Breast epithelium (tissue), 3 donors: ENCODE results near the gene NEDD4.

Experiments used
- POLR2A ChIP-seq: fragments of 450-650 bp; IDR thresholded peaks from one replicate; pipeline ENCODE4 v1.6.1; 2016; ENCODE audit warnings: antibody characterized with exemption, mild to moderate bottlenecking, moderate library complexity
- POLR2AphosphoS5 ChIP-seq, 3 donors: sonication (generic); formaldehyde crosslinking; IDR thresholded peaks; one replicate each; pipeline ENCODE4 v1.6.1; 2017; ENCODE audit warnings: antibody characterized with exemption in 3 of 3
- TF ChIP-seq, protein P1 (sequence below), 3 donors: fragments of 450-650 bp; IDR thresholded peaks; one replicate each; pipeline ENCODE4 v1.5.1; 2016 to 2017; ENCODE audit warnings: antibody characterized with exemption in 3 of 3, mild to moderate bottlenecking in 3 of 3, moderate library complexity in 3 of 3

DNA sequence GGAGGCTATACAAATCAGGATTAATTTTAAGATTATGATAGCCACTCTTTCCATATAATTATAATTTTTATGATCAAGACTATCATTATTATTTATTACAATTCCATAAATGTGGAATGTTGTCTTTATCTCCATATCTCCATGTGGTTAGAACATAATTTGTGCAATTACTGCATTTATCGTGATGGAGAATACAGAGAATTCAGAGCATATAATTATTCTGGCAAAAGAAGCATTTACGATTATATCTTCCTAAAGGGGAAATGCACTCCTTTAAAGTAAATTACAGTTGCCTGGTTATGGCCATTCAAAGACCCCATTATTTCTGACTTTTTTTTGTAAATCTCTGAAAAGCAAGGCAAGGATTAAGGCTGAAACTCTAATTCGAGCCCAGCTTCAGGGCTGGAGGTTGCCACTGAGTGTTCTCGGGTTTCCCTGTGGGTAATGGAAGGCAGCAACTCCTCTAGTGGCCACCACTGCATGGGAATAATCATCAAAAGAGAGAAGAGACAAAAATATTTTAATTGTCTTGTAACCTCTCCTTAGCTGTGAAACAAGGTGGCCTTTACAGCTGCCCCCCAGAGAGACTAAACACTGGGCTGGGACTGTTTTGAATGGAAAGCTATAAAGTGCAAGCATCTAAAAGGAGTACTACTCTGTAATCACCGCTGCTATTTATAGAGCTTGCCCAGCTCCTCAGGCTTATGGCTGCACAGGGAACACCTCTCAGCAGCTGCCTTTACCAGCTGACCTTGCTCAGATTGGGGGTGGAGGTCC, 190.6 kb downstream of the NEDD4 start:
- TF ChIP-seq, protein P1, sequence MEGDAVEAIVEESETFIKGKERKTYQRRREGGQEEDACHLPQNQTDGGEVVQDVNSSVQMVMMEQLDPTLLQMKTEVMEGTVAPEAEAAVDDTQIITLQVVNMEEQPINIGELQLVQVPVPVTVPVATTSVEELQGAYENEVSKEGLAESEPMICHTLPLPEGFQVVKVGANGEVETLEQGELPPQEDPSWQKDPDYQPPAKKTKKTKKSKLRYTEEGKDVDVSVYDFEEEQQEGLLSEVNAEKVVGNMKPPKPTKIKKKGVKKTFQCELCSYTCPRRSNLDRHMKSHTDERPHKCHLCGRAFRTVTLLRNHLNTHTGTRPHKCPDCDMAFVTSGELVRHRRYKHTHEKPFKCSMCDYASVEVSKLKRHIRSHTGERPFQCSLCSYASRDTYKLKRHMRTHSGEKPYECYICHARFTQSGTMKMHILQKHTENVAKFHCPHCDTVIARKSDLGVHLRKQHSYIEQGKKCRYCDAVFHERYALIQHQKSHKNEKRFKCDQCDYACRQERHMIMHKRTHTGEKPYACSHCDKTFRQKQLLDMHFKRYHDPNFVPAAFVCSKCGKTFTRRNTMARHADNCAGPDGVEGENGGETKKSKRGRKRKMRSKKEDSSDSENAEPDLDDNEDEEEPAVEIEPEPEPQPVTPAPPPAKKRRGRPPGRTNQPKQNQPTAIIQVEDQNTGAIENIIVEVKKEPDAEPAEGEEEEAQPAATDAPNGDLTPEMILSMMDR (IDR thresholded peaks at IDR 0.05), result no peak
- TF ChIP-seq POLR2A (no peak), POLR2AphosphoS5 (IDR thresholded peaks at IDR 0.05) (no peak)
